HCT116 (cell line): Measurements from ENCODE around the gene PCDH9. TPM values are rescaled to one million over a fixed set of nuclear protein-coding genes. Genes with fewer than 3 reads are reported as not detected.

ENCODE experiments used
- ATAC-seq: fragments of 200-7000 bp; cut with Tn5 transposase; 2 replicates; pipeline ENCODE4 v1.9.1; 2020; ENCODE audit warnings: mild to moderate bottlenecking, moderate library complexity
- BruUV-seq: library from RNA; stranded (reverse); fragments of 400-500 nt; replicated peaks from 2 replicates; lab custom pipeline; 2021; lab: Mats Ljungman, UMichigan
- CTCF ChIA-PET: fragments of 300-600 bp; sonication (Branson Sonifier 250); formaldehyde crosslinking; loops from one replicate; lab custom pipeline; 2021; ENCODE audit warnings: antibody characterized with exemption; lab: Charles Lee
- POLR2A ChIA-PET: fragments of 300-600, 350-600 bp; sonication (Branson Sonifier 250); formaldehyde crosslinking; loops from one replicate; lab custom pipeline; 2021; ENCODE audit warnings: antibody characterized with exemption; lab: Charles Lee
- RAD21 ChIA-PET, 2 experiments: fragments of 300-600 bp; sonication (Branson Sonifier 250); formaldehyde crosslinking; loops; one replicate each; lab custom pipeline; 2023; ENCODE audit warnings: low total read pairs in 2 of 2; ENCODE audit not compliant: uncharacterized antibody in 2 of 2, unreplicated experiment in 2 of 2, low non-redundant PET in 1 of 2; lab: Charles Lee
- DNase-seq: peaks from one replicate; pipeline ENCODE4 v3.0.0-alpha.2; 2010; ENCODE audit warnings: low read depth, low spot score
- H2AFZ ChIP-seq: fragments of 200-600 bp; shearing (Covaris generic), sonication (generic); 2 replicates; pipeline ENCODE4 v1.6.1; 2017; ENCODE audit warnings: low read depth, mixed run types, mixed read lengths, antibody characterized with exemption, low read length; ENCODE audit not compliant: poor library complexity, severe bottlenecking
- H3K27ac ChIP-seq: 2 replicates; pipeline ENCODE4 v1.5.1; 2012; ENCODE audit warnings: low read depth, low read length
- H3K27me3 ChIP-seq: fragments of 200-600 bp; sonication (generic); 2 replicates; pipeline ENCODE4 v1.6.1; 2016; ENCODE audit warnings: mixed run types, low read length, mixed read lengths; ENCODE audit not compliant: insufficient read depth
- H3K36me3 ChIP-seq, 2 experiments: fragments of 200-500 bp in 1 of 2; fragments of 200-600 bp in 1 of 2; sonication (Bioruptor generic) in 1 of 2; sonication (generic) in 1 of 2; 2 replicates each; pipeline versions ENCODE4 v1.5.1 to v1.6.1; 2014 to 2016; ENCODE audit warnings: low read length in 2 of 2, inconsistent platforms in 1 of 2, mixed read lengths in 1 of 2, mixed run types in 1 of 2; ENCODE audit not compliant: insufficient read depth in 2 of 2, control insufficient read depth in 1 of 2
- H3K4me1 ChIP-seq, 2 experiments: fragments of 200-600 bp in 1 of 2; sonication (generic) in 1 of 2; 2 replicates each; pipeline versions ENCODE4 v1.5.1 to v1.6.1; 2012 to 2017; ENCODE audit warnings: low read length in 2 of 2, inconsistent platforms in 1 of 2, mild to moderate bottlenecking in 1 of 2, mixed read lengths in 1 of 2, mixed run types in 1 of 2, moderate library complexity in 1 of 2; ENCODE audit not compliant: insufficient read depth in 2 of 2, control insufficient read depth in 1 of 2
- H3K4me2 ChIP-seq: fragments of 200-600 bp; sonication (generic); 2 replicates; pipeline ENCODE4 v1.6.1; 2017; ENCODE audit warnings: mixed run types, low read length, mixed read lengths
- H3K4me3 ChIP-seq, 2 experiments: fragments of 200-600 bp in 1 of 2; sonication (generic) in 1 of 2; replicated peaks in 1 of 2; 2 replicates each; pipeline ENCODE4 v1.5.1; 2011 to 2016; ENCODE audit warnings: low read length in 2 of 2, control low read depth in 1 of 2, low read depth in 1 of 2, mild to moderate bottlenecking in 1 of 2, mixed read lengths in 1 of 2, mixed run types in 1 of 2
- H3K79me2 ChIP-seq: fragments of 200-600 bp; sonication (generic); 2 replicates; pipeline ENCODE4 v1.6.1; 2017; ENCODE audit warnings: mild to moderate bottlenecking, mixed run types, low read length, moderate library complexity, mixed read lengths; ENCODE audit not compliant: insufficient read depth
- H3K9ac ChIP-seq: fragments of 200-600 bp; sonication (generic); 2 replicates; pipeline ENCODE4 v1.6.1; 2016; ENCODE audit warnings: low read length, mixed read lengths
- H3K9me2 ChIP-seq: fragments of 200-600 bp; sonication (generic), shearing (Covaris generic); 2 replicates; pipeline ENCODE4 v1.6.1; 2017; ENCODE audit warnings: mixed run types, mild to moderate bottlenecking, moderate library complexity; ENCODE audit not compliant: insufficient read depth
- H3K9me3 ChIP-seq, 2 experiments: fragments of 200-500 bp in 1 of 2; fragments of 200-600 bp in 1 of 2; sonication (Bioruptor generic) in 1 of 2; sonication (generic) in 1 of 2; 2 replicates each; pipeline ENCODE4 v1.6.1; 2014 to 2017; ENCODE audit warnings: low read length in 2 of 2, mixed read lengths in 2 of 2, inconsistent platforms in 1 of 2, low read depth in 1 of 2, mild to moderate bottlenecking in 1 of 2, mixed run types in 1 of 2, moderate library complexity in 1 of 2; ENCODE audit not compliant: control insufficient read depth in 1 of 2, insufficient read depth in 1 of 2
- H4K20me1 ChIP-seq: fragments of 200-600 bp; sonication (generic), shearing (Covaris generic); 2 replicates; pipeline ENCODE4 v1.6.1; 2017; ENCODE audit warnings: mixed run types, mild to moderate bottlenecking, moderate library complexity; ENCODE audit not compliant: insufficient read depth
- CBX3 ChIP-seq: IDR thresholded peaks from 2 replicates; pipeline ENCODE4 v1.6.1; 2012; ENCODE audit warnings: low read depth
- RAD21 ChIP-seq: IDR thresholded peaks from 2 replicates; pipeline ENCODE4 v1.6.1; 2012; ENCODE audit warnings: low read depth, mild to moderate bottlenecking
- ZNF274 ChIP-seq: fragments of 200-500 bp; sonication (Bioruptor generic); IDR thresholded peaks from 2 replicates; pipeline ENCODE4 v1.6.1; 2014; ENCODE audit warnings: mild to moderate bottlenecking, low read depth, low read length, inconsistent platforms
- intact Hi-C: fragments of 100-400 bp; cut with micrococcal nuclease; formaldehyde crosslinking; loops from 2 replicates; pipeline ENCODE4 v1.10.0; 2022
- total RNA-seq: library from RNA; stranded (reverse); gene quantifications from one replicate; pipeline ENCODE4 v1.2.1, GENCODE V29; 2021; ENCODE audit not compliant: unreplicated experiment

Gene PCDH9
- total RNA-seq, 1 experiment from 2014 or later = 0.02 TPM

GRCh38 chr13:66914155-66914554, 316.0 kb downstream of the PCDH9 start:
- CTCF ChIA-PET = no interaction called here
- no peak overlapping the region for H3K4me2 ChIP-seq

GRCh38 chr13:66911411-66911939, 318.7 kb downstream of the PCDH9 start:
- TF ChIP-seq CBX3 = no peak
- TF ChIP-seq RAD21 = no peak
- DNase-seq (no peak), ATAC-seq (no peak)
- ChIA-PET CTCF (no interaction called here), POLR2A (no interaction called here), RAD21 (no interaction called here)
- H4K20me1 ChIP-seq = no peaks in the 10 kb centered on the region
- H2AFZ ChIP-seq = no peak overlapping the region
- H3K9me2 ChIP-seq = no peaks in the 10 kb centered on the region
- H3K4me2 ChIP-seq = no peak overlapping the region
- H3K4me3 ChIP-seq = no peak overlapping the region
- H3K36me3 ChIP-seq = no peaks in the 10 kb centered on the region
- H3K9me3 ChIP-seq = no peaks in the 10 kb centered on the region
- H3K9ac ChIP-seq = no peak overlapping the region
- no TSS peak for BruUV-seq
- no peaks in the 10 kb centered on the region for H3K4me1 ChIP-seq
- intact Hi-C loops = no loop called here
- H3K27ac ChIP-seq = no peak overlapping the region
- no peaks in the 10 kb centered on the region for H3K27me3 ChIP-seq
- no peaks in the 10 kb centered on the region for H3K79me2 ChIP-seq

More at GRCh38 chr13:66914155-66914554, 316.0 kb downstream of the PCDH9 start:
- intact Hi-C loops = no loop called here
- no peak for DNase-seq
- Histone ChIP-seq H3K27me3 (no peaks in the 10 kb centered on the region), H3K9ac (no peak overlapping the region), H3K27ac (no peak overlapping the region), H3K9me3 (no peaks in the 10 kb centered on the region), H3K79me2 (no peaks in the 10 kb centered on the region), H4K20me1 (no peaks in the 10 kb centered on the region), H3K4me1 (no peaks in the 10 kb centered on the region), H3K36me3 (no peaks in the 10 kb centered on the region), H2AFZ (no peak overlapping the region), H3K4me3 (no peak overlapping the region), H3K9me2 (no peaks in the 10 kb centered on the region)
- ChIA-PET POLR2A (no interaction called here), RAD21 (no interaction called here)
- no TSS peak for BruUV-seq
- no peak for TF ChIP-seq ZNF274
- no peak for TF ChIP-seq RAD21
- ATAC-seq = no peak
